ENCODE data around the gene LDB2. TPM values are rescaled to one million over a fixed set of nuclear protein-coding genes. Genes with fewer than 3 reads are reported as not detected.

LDB2 gene
- total RNA-seq, 1 experiment from 2014 or later, result 18.7 TPM

DNA sequence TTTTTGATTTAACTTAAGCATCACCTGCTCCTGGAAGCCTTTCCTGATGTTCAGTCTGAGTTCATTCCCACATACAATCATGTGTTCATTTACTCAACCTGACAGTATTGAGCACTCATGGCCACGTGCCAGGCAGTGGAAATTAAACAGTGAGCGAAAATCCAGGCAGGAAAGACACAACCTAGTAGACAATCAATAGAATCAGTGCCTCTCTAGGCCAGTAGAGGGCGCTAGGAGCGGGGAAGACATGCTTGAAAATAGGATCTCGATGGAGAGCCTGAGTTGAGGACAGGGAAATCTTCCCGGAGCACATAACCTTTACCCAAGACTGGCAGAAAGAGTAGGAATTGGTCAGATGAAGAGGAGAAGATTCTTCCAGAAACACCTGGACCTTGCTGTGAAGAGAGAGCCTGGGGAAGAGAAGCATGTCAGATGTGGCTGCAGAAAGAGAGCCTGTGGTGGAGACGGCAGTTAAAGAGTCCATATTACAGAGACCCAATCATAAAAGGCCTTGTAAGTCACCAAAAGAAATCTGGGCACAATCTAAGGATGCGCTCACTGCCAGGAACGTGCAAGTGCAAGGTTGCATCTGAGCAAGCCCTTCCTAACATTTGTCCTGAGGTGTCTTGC is 103.5 kb downstream of the LDB2 start:
- H3K36me3 ChIP-seq, result peaks cover 2% of the 10 kb centered on the region; the same call in 1 of the 2 replicates
- peak; percentile 28 for DNase-seq

DNA sequence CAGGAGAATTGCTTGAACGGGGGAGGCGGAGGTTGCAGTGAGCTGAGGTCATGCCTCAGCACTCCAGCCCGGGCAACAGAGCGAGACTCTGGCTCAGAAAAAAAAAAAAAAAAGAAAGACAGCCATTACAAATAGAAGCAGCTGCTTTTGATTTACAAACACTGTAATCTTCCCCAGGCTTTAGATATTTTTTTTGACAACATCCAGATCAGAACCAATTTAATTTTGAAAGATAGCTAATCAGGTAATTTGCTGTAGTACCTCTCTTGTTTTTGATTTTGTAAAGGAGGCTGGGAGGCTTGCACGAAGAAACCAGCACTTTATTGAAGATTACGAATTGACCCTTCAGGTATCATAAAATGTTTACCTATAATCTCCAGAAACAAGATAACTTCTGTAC is 107.0 kb downstream of the LDB2 start:
- Histone ChIP-seq H3K36me3 (peaks cover 2% of the 10 kb centered on the region; the same call in 1 of the 2 replicates), H3K4me3 (no peak overlapping the region), H3K9me3 (no peaks in the 10 kb centered on the region), H3K27me3 (no peaks in the 10 kb centered on the region)
- no peak for DNase-seq

More for the DNA sequence above, 103.5 kb downstream of the LDB2 start:
- no peaks in the 10 kb centered on the region for H3K9me3 ChIP-seq
- H3K4me3 ChIP-seq, result no peak overlapping the region
- H3K27me3 ChIP-seq, result no peaks in the 10 kb centered on the region

DNA sequence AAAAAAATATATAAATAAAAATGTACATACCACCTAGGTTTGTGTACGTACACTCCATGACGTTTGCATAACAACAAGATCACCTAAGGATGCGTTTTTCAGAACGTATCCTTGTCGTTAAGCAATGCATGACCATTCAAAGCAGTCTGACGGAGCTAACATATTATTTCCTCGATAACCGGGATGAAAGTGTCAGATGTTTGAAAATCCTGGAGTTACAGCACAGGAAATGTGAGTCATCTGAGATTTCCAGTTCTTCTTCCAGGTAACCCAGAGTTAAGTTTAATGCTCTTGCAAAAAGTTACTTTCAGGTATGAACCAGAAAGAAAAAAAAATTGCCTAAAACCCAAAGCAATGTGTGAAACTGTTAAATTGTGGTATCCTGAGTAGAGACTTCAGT is 107.9 kb downstream of the LDB2 start:
- no peak for DNase-seq
- H3K36me3 ChIP-seq, result peaks cover 2% of the 10 kb centered on the region; the same call in 1 of the 2 replicates
- no peaks in the 10 kb centered on the region for H3K9me3 ChIP-seq
- H3K27me3 ChIP-seq, result no peaks in the 10 kb centered on the region
- no peak overlapping the region for H3K4me3 ChIP-seq

DNA sequence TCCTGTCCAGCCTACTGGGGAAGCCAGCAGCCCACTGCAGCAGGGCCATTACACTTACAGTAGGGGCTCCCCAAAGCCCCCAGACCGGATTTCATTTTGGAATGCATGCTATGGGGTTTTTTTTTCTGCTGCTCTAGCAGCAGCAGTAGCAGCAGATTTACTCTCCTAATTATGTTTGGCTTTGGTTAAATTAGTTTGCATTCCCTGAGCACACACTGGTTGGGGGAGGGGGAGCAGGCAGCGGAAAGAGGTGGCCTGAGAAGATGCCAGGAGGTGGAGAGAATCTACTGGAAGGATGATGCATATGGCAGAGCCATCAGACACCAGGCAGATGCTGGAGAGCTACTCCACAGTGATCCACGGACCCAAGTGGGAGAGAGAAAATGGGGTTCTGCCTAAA is 109.6 kb downstream of the LDB2 start:
- Histone ChIP-seq H3K4me3 (no peak overlapping the region), H3K36me3 (no peaks in the 10 kb centered on the region), H3K9me3 (no peaks in the 10 kb centered on the region), H3K27me3 (no peaks in the 10 kb centered on the region)
- DNase-seq, result no peak

DNA sequence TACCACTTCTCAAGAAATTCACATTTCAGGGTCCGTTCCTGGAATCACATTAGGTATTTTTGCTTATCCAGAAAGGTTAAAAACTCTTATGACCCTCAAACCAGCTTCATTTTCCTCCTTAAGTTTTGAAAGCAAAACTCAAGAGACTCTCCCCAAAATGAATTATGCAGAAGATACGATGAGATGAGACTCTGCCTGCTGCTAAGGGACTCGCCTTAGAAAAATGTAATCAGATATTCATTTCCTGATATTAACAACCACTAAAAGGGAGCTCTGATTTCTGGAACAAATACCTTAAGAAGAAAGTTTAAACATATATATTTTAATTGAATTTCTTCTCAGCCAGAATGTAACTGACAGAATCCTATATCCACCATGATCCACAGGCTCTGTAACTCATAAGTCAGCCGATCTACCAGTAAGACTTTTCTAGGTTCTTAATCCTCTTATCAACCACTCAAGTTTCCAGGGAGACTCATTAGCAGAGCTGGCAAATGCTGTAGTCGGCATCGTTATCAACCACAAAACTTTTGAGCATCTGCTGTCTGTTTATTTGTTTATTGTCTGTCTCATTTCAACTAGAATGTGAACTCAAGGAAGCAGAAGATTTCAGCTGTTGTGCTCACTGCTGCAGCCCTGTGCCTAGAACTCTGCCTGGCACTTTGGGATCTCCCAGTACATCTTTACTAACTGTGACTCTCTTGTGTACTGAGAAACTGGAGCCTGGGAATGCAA is 112.5 kb downstream of the LDB2 start:
- H3K4me3 ChIP-seq, result no peak overlapping the region
- H3K36me3 ChIP-seq, result peaks cover 4% of the 10 kb centered on the region; the same call in 1 of the 2 replicates
- DNase-seq, result no peak
- H3K9me3 ChIP-seq, result no peaks in the 10 kb centered on the region
- no peaks in the 10 kb centered on the region for H3K27me3 ChIP-seq

DNA sequence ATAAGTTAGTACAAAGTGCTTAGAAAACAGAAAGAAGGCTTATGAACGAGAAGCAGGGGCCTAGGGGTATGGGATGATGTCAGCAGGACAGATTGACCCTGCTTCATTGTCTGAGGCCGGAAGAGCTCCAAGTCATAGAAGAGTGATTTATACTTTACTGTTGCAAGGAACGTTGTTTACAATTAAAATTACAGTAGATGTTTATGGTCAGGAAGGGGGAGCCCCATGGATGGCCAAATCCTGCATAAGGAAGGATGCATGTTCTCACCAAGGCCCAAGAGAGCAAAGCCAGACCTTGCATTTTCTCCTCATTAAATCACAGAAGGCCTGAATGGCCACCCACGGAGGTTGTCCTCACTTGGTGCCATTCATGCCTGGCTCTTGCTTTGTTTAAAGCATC is 115.3 kb downstream of the LDB2 start:
- H3K4me3 ChIP-seq, result no peak overlapping the region
- H3K27me3 ChIP-seq, result no peaks in the 10 kb centered on the region
- peaks cover 7% of the 10 kb centered on the region for H3K36me3 ChIP-seq
- DNase-seq, result no peak
- no peaks in the 10 kb centered on the region for H3K9me3 ChIP-seq

DNA sequence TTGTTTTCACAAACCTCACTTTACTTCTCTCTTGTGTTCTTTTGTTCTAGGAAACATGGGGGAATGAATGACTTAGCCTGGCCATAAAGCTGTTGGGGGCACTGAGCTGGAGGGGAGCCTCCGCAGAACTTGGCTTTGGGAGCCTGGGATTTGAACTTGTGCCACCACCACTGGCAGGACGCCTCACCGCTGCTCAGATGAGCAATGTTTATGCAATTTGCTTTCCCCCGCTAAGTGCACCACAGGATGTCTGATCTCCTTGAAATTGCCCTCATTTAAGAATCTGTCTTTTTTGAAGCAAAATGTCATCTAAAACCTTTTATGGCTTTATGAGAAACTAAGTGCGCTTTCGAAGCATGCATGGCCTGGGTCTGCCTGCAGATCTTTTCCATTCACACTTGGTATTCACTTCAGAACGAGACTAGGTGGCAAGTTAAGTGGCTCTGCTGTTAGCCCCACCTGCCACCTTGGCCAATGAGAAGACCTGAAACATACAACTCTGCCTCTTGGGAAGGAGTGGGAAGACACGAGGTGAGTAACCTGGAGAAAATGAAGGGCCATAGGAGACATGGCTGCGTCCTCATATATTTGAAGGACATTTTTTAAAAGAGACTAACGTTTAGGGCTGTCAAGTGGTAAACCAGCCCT is 119.3 kb downstream of the LDB2 start:
- no peaks in the 10 kb centered on the region for H3K9me3 ChIP-seq
- no peak overlapping the region for H3K4me3 ChIP-seq
- H3K36me3 ChIP-seq, result peaks cover 14% of the 10 kb centered on the region
- H3K27me3 ChIP-seq, result no peaks in the 10 kb centered on the region
- peak; percentile 64 for DNase-seq

DNA sequence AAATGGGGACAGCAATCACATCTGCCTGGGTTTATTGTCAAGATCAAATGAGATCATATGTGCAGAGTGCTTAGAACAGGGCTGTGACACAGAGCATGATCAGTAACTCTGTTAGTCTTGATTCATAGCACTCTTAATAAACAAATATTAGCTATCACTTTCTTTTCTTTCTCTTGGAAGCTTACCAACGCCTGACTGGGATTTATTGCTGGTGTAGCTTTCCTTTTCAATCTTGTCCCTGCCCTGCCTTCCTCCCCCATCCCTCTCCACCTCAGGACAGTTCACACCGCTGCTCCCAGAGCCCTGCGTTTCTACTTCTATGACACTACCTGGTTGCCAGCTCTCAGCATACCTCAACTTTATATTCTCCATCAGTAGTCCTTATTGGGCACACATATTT is 120.7 kb downstream of the LDB2 start:
- no peak for DNase-seq
- H3K36me3 ChIP-seq, result peaks cover 14% of the 10 kb centered on the region
- no peaks in the 10 kb centered on the region for H3K9me3 ChIP-seq
- no peak overlapping the region for H3K4me3 ChIP-seq
- H3K27me3 ChIP-seq, result no peaks in the 10 kb centered on the region

DNA sequence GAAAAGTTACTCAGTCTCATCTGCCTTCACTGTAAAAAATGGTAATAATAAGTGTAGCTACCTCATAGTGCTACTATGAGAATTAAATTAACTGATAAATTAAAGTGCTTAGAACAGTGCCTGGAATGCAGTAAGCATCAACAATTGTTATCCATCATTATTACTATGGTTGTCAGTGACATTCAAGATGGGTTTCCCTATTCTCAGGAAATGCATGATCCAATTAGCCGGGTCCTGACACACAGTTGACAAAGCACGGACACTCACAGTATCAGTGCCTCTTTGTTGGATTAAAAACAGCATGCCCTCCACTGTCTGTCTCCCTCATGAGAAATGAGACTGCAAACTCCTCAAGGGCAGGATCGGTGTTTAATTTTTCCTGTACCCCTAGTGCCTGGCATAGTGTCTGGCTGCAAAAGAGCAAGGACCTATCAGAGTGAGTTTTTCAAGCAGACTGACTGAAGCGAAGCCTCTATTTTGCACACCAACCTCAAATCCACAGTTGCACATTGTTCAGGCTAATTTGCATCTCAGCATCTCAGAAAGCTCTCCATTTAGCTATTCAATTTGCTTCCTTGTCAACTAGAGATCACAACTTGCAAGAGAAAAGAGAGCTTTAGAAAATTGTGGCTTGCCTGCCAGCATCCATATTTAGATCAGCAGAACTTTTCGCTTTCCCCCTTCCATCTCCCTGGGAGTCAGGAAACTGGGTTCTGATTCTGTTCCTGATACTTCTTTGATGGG is 122.9 kb downstream of the LDB2 start:
- peaks cover 10% of the 10 kb centered on the region for H3K36me3 ChIP-seq
- DNase-seq, result no peak
- H3K4me3 ChIP-seq, result no peak overlapping the region
- no peaks in the 10 kb centered on the region for H3K27me3 ChIP-seq
- no peaks in the 10 kb centered on the region for H3K9me3 ChIP-seq

DNA sequence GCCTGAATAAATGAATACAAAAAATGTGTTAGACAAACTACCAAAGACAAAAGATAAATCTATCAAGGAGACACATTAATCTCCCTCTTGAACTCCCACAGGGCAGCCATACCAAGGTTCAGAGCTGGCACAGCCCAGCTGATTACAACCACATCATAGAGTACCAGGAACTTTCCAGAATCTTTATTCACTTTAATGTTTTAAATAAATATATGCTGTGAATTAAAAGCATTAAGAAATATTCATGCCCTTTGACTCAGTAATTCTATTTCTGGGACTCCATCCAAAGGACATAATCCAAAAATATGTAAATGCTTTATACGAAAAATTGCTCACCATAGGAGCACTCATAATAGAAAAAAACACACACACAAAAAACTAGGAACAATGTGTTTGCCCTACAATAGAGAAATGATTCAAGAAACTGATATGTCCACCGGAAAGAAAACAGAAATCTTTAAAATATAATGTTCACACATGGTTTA is 126.0 kb downstream of the LDB2 start:
- peak; percentile 56 for DNase-seq
- H3K27me3 ChIP-seq, result no peaks in the 10 kb centered on the region
- no peak overlapping the region for H3K4me3 ChIP-seq
- H3K9me3 ChIP-seq, result no peaks in the 10 kb centered on the region
- peaks cover 2% of the 10 kb centered on the region; the same call in 1 of the 2 replicates for H3K36me3 ChIP-seq

DNA sequence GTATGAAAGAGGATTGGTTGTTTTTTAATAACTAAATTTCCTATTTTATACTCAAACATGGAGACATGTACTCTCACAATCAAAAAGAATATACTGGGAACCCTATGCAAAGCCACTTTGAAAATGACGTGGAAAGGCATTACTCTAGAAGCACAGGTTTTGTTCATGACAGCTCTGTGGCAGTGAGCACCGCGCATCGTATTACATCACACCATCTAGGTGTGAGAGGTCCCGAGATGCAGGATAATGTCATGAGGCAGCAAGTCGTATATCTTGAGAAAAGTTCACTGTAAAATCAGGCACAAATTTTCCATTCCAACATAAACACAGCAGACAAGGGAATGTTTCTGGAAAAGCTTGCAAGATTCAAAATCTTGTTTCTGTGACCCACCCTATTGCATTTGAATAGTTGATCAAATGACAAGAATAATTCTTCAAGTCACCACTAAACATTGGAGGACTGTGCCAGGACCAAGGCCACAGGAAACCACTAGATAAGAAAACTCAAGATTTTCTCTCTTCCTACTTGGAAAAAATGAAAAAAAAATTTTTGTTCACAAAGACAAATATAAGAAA is 127.6 kb downstream of the LDB2 start:
- DNase-seq, result no peak
- H3K36me3 ChIP-seq, result no peaks in the 10 kb centered on the region
- no peaks in the 10 kb centered on the region for H3K27me3 ChIP-seq

DNA sequence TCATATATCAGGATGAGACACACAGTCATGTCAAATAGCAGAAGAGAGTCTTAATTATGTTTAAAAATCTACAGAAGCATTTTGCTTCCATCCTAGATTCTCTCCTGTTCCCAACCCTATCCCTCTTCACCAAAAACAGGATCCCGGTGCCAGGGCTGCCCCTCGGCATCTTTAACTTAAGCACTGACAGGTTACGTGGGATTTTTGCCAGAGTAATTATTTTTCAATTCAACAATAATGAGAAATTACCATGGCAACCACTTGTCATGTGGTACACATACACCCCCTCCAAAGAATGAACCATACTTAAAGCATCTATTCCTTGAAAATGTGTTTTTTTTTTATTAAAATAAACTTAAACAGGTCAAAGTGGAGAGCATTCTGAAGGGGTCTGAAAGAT is 130.6 kb downstream of the LDB2 start:
- Histone ChIP-seq H3K9me3 (no peaks in the 10 kb centered on the region), H3K4me3 (no peak overlapping the region), H3K27me3 (no peaks in the 10 kb centered on the region), H3K36me3 (no peaks in the 10 kb centered on the region; the same call in 1 of the 2 replicates)
- DNase-seq, result no peak

More for the DNA sequence above, 127.6 kb downstream of the LDB2 start:
- Histone ChIP-seq H3K9me3 (no peaks in the 10 kb centered on the region), H3K4me3 (no peak overlapping the region)

DNA sequence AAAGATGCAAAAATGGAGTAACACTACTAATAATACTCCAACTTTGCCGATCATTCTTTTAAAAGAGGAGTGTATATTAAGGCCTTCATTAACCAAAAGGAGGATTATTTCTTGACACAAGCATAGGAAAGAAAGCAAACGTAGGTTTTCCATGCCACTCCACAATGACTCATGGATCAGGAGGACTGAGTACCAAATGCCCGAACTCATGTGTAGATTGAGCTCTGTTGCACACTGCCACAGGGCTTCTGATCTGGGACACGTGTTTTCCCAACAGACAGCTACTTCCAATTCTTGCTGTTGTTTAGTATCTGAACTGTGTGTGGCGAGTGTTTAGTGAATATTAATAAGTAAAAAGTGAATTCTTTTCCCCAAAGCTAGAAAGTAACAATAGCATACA is 131.2 kb downstream of the LDB2 start:
- Histone ChIP-seq H3K27me3 (no peaks in the 10 kb centered on the region), H3K36me3 (no peaks in the 10 kb centered on the region; the same call in 1 of the 2 replicates), H3K4me3 (no peak overlapping the region), H3K9me3 (no peaks in the 10 kb centered on the region)
- no peak for DNase-seq

DNA sequence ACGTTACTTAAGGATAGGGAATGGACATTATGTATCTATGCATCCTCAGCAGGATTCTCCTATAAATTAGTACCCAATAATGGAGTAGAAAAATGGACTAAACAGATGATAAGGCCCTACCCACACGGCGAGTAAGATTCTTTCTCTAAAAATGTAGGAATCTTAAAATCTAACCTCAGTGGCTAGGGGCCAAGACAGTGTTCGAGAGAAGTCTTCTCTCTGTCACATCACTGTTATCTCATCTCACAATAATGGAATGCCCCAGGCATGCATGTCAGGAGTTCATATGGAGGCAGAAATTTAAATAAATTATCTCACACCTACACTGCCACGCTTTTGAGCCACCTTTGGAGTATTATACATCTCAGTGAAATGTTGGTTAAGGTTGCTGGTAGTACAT is 132.9 kb downstream of the LDB2 start:
- Histone ChIP-seq H3K36me3 (no peaks in the 10 kb centered on the region; the same call in 1 of the 2 replicates), H3K4me3 (no peak overlapping the region), H3K9me3 (no peaks in the 10 kb centered on the region), H3K27me3 (no peaks in the 10 kb centered on the region)
- no peak for DNase-seq

DNA sequence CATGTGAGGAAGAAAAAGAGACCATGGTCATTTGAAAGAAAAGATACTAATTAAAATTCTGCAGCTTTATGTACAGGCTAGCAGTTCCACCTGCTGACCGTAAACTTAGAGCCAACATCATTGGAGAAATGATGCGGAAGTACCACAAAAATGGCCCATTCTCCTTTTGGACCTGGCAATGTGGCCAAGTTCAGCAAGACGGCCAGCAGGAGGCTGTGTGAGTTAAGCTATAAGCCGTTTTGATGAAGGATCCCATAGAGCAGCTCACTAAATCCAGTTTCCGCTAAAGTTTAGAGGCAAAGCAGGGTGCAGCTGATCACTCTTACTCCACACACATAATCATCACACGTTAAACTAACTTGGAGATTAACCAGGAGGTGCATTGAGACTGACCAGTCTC is 133.8 kb downstream of the LDB2 start:
- Histone ChIP-seq H3K36me3 (no peaks in the 10 kb centered on the region; the same call in 1 of the 2 replicates), H3K27me3 (no peaks in the 10 kb centered on the region), H3K4me3 (no peak overlapping the region), H3K9me3 (no peaks in the 10 kb centered on the region)
- DNase-seq, result no peak

DNA sequence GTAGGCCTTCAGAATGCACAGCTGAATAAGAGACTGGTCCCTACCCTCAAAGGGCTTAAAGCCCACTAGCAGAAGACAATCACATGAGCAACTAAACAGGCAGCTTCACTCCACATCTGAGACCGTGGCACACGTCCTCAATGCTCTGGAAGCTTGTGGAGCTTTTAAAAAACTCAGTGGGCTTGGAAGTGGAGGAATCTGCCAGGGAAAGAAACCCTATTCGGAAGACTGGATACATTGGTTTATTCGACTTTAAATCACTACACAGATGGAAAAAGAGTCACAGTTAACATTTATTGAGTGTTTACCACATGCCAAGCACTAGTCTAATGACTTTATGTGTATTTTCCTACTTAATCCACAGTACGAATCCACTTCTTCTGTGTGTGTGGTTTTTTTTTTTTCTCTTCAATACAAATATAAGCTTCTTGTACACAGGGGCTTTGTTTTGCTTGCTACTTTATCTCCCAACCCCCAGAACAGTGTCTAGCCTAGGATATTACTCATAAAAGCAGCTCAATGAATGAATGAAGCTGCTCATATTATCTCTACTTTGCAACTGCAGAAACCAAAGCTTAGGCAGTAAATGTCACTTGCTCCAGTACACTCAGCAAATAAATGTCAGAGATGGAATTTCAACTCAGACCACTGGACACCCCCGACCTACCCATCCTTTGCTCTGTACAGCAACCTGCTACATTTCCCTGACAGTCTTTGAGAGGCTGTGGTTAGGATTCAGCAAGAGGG is 137.7 kb downstream of the LDB2 start:
- Histone ChIP-seq H3K36me3 (peaks cover 2% of the 10 kb centered on the region), H3K4me3 (no peak overlapping the region), H3K9me3 (no peaks in the 10 kb centered on the region), H3K27me3 (no peaks in the 10 kb centered on the region)
- DNase-seq, result no peak
